IPS-15b (cell line): ENCODE data around the gene ASL.
"Not testable (repeated sequence)": the region's sequence is repeated elsewhere in the genome, so short reads cannot be mapped to it uniquely, and the experiment has no call there.

Source experiments
- H3K27me3 ChIP-seq: one replicate; pipeline ENCODE4 v1.6.1; 2013; ENCODE audit warnings: low read length; ENCODE audit not compliant: control insufficient read depth, insufficient read depth
- H3K36me3 ChIP-seq: one replicate; pipeline ENCODE4 v1.6.1; 2013; ENCODE audit warnings: low read length; ENCODE audit not compliant: control insufficient read depth, insufficient read depth
- H3K4me1 ChIP-seq: one replicate; pipeline ENCODE4 v1.6.1; 2013; ENCODE audit warnings: mild to moderate bottlenecking, low read length; ENCODE audit not compliant: control insufficient read depth, insufficient read depth
- H3K4me3 ChIP-seq: one replicate; pipeline ENCODE4 v1.5.1; 2013; ENCODE audit warnings: low read depth, low read length
- H3K9ac ChIP-seq: one replicate; pipeline ENCODE4 v1.6.1; 2013; ENCODE audit warnings: low read depth, mild to moderate bottlenecking, low read length
- H3K9me3 ChIP-seq: one replicate; pipeline ENCODE4 v1.6.1; 2013; ENCODE audit warnings: mild to moderate bottlenecking, low read length; ENCODE audit not compliant: control insufficient read depth, insufficient read depth

ASL gene

DNA sequence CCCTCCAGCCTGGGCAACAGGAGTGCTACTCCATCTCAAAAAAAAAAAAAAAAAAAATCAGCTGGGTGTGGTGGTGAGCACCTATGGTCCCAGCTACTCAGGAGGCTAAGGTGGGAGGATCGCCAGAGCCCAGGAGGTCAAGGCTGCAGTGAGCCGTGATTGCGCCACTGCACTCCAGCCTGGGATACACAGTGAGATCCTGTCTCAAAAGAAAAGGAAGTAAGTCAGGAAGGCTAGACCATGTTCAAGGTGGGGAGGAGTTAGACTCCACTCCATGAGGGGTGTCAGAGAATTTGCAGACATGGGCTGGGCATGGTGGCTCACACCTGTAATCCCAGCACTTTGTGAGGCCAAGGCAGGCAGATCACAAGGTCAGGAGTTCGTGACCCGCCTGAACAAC, 32.8 kb downstream of the ASL start:
- not testable (repeated sequence) for H3K9me3 ChIP-seq, H3K36me3 ChIP-seq, H3K4me1 ChIP-seq, H3K4me3 ChIP-seq, H3K9ac ChIP-seq, H3K27me3 ChIP-seq

- Histone ChIP-seq H3K36me3 (no peaks in the 10 kb centered on the region), H3K4me3 (no peak overlapping the region), H3K27me3 (no peaks in the 10 kb centered on the region), H3K9ac (no peak overlapping the region), H3K4me1 (no peaks in the 10 kb centered on the region), H3K9me3 (no peaks in the 10 kb centered on the region)
Observed at GRCh38 chr7:66110856-66111255, 35.2 kb downstream of the ASL start.

DNA sequence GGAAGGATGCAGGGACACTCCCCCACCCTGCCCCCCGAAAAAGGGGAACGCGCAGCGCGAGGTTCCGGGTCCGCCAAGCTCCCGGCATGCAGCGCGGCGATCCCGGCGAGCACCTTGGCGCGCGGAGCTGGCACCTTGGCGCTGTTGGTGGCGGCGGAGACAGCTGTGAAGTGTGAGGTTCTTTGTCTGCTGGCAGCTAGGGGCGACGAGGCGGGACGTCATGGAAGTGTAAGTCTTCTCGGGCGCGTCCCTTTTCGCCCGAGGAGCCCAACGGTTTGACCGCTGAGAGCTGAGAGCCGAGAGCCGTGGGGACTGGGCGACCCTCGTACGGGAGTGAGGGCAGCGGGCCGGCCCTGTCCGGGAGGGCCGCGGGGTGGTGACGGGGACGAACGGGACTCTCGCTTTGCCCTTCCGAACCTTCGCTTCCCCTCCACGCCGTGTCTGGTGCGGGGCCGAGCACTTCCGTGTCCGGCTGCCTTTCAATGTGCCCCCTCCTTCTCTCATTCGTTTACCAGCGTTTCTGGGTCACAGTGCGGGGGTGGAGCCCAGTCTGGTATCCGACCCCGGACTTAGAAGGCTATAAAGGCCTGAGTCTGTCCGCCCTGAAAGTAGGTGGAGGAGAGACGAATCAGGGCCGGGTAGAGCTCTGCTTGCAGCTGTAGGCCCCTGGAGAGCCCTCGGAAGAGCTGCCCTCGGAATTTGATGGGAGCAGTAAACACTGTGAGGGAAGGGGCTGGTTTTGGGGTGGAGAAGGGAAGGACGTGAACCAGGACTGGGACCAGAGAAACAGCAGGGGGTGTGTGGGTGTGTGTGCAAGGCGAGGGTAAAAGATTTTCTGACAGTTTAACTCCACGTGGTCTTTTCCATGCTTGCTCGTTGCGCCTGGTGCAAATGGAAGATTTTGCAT, 39.4 kb downstream of the ASL start, which contains the start of gene CRCP:
Gene CRCP (plus strand): TSS at position 105 of the 907 bp plus-strand sequence. CDS start 116 bp downstream, at position 221.
- H3K9me3 ChIP-seq, result no peaks in the 10 kb centered on the region
- no peaks in the 10 kb centered on the region for H3K36me3 ChIP-seq
- no peaks in the 10 kb centered on the region for H3K4me1 ChIP-seq
- H3K4me3 ChIP-seq, result peak within 1 kb of the TSS; percentile 87
- no peaks in the 10 kb centered on the region for H3K27me3 ChIP-seq
- peak within 1 kb of the TSS; percentile 96 for H3K9ac ChIP-seq

- not testable (repeated sequence) for H3K4me1 ChIP-seq, H3K27me3 ChIP-seq, H3K36me3 ChIP-seq, H3K4me3 ChIP-seq, H3K9ac ChIP-seq, H3K9me3 ChIP-seq
Observed at GRCh38 chr7:66116680-66117420, 41.2 kb downstream of the ASL start.

DNA sequence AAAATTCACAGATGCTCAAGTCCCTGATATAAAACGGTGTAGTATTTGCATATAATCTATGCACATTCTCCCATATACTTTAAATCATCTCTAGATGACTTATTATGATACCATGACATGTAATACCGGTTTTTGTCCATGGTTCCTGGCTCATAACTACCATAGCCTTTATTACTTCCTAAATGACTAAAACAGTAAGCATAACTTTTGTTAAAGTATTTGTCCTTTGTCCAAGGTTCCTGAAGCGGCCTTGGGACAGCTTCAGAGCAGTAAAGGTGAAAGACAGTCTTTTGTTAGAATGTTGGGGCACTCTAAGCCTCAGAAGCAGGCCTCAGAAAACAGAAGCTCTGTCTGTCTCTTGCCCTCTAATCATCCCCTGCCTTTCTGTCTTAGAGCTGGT, 43.0 kb downstream of the ASL start:
- Histone ChIP-seq H3K27me3 (no peaks in the 10 kb centered on the region), H3K9me3 (no peaks in the 10 kb centered on the region), H3K4me3 (no peak overlapping the region), H3K36me3 (no peaks in the 10 kb centered on the region), H3K9ac (no peak overlapping the region), H3K4me1 (no peaks in the 10 kb centered on the region)

GRCh38 chr7:66119245-66119850, 43.7 kb downstream of the ASL start:
- Histone ChIP-seq H3K4me1 (no peaks in the 10 kb centered on the region), H3K27me3 (no peaks in the 10 kb centered on the region), H3K9ac (peak overlapping the region; percentile 24), H3K9me3 (no peaks in the 10 kb centered on the region), H3K4me3 (no peak overlapping the region), H3K36me3 (no peaks in the 10 kb centered on the region)

DNA sequence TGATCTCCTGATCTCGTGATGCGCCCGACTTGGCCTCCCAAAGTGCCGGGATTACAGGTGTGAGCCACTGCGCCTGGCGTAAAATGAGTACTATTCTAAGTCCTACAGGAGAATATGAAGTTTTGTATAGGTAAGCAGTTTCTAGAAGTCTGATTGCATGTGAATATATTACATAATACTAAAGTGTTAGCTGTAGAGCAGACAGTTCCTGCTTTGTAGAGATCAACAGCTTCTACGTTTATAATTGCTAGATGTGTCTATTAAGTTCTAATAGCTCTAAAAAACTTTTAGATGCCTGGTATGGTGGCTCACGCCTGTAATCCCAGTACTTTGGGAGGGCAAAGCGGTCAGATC, 47.5 kb downstream of the ASL start:
- Histone ChIP-seq H3K9me3 (no peaks in the 10 kb centered on the region), H3K27me3 (no peaks in the 10 kb centered on the region), H3K36me3 (no peaks in the 10 kb centered on the region), H3K4me3 (no peak overlapping the region), H3K9ac (no peak overlapping the region), H3K4me1 (no peaks in the 10 kb centered on the region)

- H3K9me3 ChIP-seq, result not testable (repeated sequence)
Observed at GRCh38 chr7:66124569-66124861, 48.9 kb downstream of the ASL start.

DNA sequence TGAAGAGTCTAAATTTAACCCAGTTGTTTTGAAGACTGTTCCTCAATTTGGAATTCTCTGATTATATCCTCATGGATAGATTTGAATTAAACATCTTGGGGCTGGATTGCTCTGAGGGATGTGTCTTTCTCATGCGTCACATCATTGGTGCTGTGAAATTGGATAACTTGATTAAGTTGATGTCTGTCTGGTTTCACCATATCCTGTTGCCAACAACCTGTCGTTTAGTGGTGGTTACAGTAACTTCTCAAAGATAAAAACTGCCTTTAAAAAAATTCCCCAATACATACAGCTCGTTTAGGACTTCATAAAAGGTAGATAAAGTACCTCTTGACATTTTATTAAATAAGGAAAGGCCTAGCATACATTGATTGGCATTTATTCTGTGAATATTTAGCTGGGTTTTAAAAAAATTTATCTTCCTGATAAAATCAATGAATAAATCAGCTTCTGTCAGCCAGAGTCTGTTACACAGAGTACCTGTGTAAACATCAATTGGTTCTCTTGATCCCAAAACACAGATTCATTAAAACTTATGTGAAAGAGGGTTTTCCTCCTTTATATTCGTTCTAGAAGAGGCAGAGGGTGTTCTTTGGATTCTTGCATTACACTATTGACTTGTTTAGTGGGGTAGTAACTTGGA, 49.6 kb downstream of the ASL start:
- H3K4me3 ChIP-seq, result no peak overlapping the region
- H3K36me3 ChIP-seq, result no peaks in the 10 kb centered on the region
- no peaks in the 10 kb centered on the region for H3K9me3 ChIP-seq
- H3K4me1 ChIP-seq, result no peaks in the 10 kb centered on the region
- H3K9ac ChIP-seq, result no peak overlapping the region
- H3K27me3 ChIP-seq, result no peaks in the 10 kb centered on the region

More at GRCh38 chr7:66124569-66124861, 48.9 kb downstream of the ASL start:
- H3K36me3 ChIP-seq, H3K4me1 ChIP-seq, H3K27me3 ChIP-seq, H3K4me3 ChIP-seq, H3K9ac ChIP-seq: not testable (repeated sequence)

DNA sequence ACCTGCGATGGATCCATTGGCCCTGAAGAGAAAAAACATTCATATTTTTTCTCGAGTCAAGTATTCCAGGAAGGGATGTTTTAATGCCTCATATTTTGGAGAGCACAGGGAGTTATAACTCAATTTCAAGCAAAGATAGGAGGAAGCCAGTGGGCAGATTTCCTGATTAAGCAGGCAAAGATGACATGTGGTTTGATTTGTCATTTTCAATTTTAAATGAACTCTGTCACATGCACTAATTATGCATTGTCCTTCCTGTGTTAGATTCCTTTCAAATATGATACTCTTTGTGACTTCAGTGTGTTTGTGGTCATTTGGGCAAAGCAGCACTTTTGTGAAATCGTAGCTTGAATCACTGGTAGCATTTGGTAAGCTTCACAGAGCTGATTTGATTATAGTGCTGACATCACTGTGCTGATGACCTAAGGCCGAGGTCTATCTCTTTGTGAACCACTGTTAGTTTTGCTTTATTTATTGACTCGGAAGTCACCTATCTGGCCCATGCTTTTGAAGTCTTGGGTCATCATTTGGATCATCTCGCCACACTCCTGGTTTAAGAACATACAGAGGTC, 50.2 kb downstream of the ASL start:
- not testable (repeated sequence) for H3K9ac ChIP-seq, H3K4me1 ChIP-seq

GRCh38 chr7:66127172-66127571, 51.6 kb downstream of the ASL start:
- not testable (repeated sequence) for H3K36me3 ChIP-seq, H3K9ac ChIP-seq

More for the DNA sequence above, 50.2 kb downstream of the ASL start:
- H3K4me3 ChIP-seq, H3K36me3 ChIP-seq, H3K27me3 ChIP-seq, H3K9me3 ChIP-seq: not testable (repeated sequence)

More at GRCh38 chr7:66127172-66127571, 51.6 kb downstream of the ASL start:
- not testable (repeated sequence) for H3K27me3 ChIP-seq, H3K9me3 ChIP-seq, H3K4me3 ChIP-seq, H3K4me1 ChIP-seq
